HG03196 (cell line): Measurements from ENCODE around the gene RAB11FIP5.
"Not testable (repeated sequence)": the region's sequence is repeated elsewhere in the genome, so short reads cannot be mapped to it uniquely, and the experiment has no call there.

Experiments
- ATAC-seq: cut with Tn5 transposase; IDR thresholded peaks from one replicate; pipeline ENCODE4 v1.9.1; 2021; ENCODE audit not compliant: unreplicated experiment

The RAB11FIP5 gene

GRCh38 chr2:73110168-73111072 lies 2.3 kb downstream of the RAB11FIP5 start:
- no peak for ATAC-seq

- ATAC-seq: no peak
These were observed 3.1 kb downstream of the RAB11FIP5 start for GRCh38 chr2:73109431-73110167.

GRCh38 chr2:73107211-73107926 lies 5.4 kb downstream of the RAB11FIP5 start:
- no peak for ATAC-seq

GRCh38 chr2:73106791-73107190 lies 6.0 kb downstream of the RAB11FIP5 start:
- no peak for ATAC-seq

GRCh38 chr2:73105511-73105971 lies 7.2 kb downstream of the RAB11FIP5 start:
- ATAC-seq: no peak

- ATAC-seq: no peak
These were observed 7.8 kb downstream of the RAB11FIP5 start for GRCh38 chr2:73104933-73105332.

GRCh38 chr2:73103018-73103542 lies 9.7 kb downstream of the RAB11FIP5 start:
- no peak for ATAC-seq

- ATAC-seq: no peak
These were observed 11.0 kb downstream of the RAB11FIP5 start for GRCh38 chr2:73101626-73102256.

GRCh38 chr2:73100956-73101355 lies 11.8 kb downstream of the RAB11FIP5 start:
- no peak for ATAC-seq

- no peak for ATAC-seq
These were observed 13.3 kb downstream of the RAB11FIP5 start for GRCh38 chr2:73099486-73099885.

- no peak for ATAC-seq
These were observed 16.8 kb downstream of the RAB11FIP5 start for GRCh38 chr2:73095910-73096309.

- not testable (repeated sequence) for ATAC-seq
These were observed 19.0 kb downstream of the RAB11FIP5 start for GRCh38 chr2:73093601-73094218.

- ATAC-seq: no peak
These were observed 20.5 kb downstream of the RAB11FIP5 start for GRCh38 chr2:73092146-73092783.

- no peak for ATAC-seq
These were observed 21.1 kb downstream of the RAB11FIP5 start for GRCh38 chr2:73091696-73092095.

- ATAC-seq: no peak
These were observed 21.6 kb downstream of the RAB11FIP5 start for GRCh38 chr2:73091164-73091563.

- no peak for ATAC-seq
These were observed 23.3 kb downstream of the RAB11FIP5 start for GRCh38 chr2:73089270-73090030.

- ATAC-seq: no peak
These were observed 24.0 kb downstream of the RAB11FIP5 start for GRCh38 chr2:73088703-73089102.

GRCh38 chr2:73088211-73088610 lies 24.5 kb downstream of the RAB11FIP5 start:
- ATAC-seq: no peak

- ATAC-seq: no peak
These were observed 25.4 kb downstream of the RAB11FIP5 start for GRCh38 chr2:73087311-73087710.
